Tibial artery (tissue), 4 donors: ENCODE data around the gene SRSF7.
A peak's percentile ranks its signal among the peaks of the same experiment; 100 is the strongest.
"Not testable (repeated sequence)": the region's sequence is repeated elsewhere in the genome, so short reads cannot be mapped to it uniquely, and the experiment has no call there.

ENCODE experiments used
- DNase-seq, 2 donors: peaks; one replicate each; pipeline ENCODE4 v3.0.0-alpha.2; 2019
- H3K27ac ChIP-seq, 2 donors: fragments of 200-600 bp; sonication (generic) in 1 of 2; 1 replicate in 1 of 2; 2 replicates in 1 of 2; pipeline ENCODE4 v1.5.1; 2018 to 2019; ENCODE audit warnings: mild to moderate bottlenecking in 1 of 2
- H3K27me3 ChIP-seq, 2 donors: fragments of 200-600 bp; sonication (generic) in 1 of 2; one replicate each; pipeline versions ENCODE4 v1.5.1 to v1.6.0; 2016 to 2019
- H3K36me3 ChIP-seq, 3 donors: fragments of 200-600 bp; sonication (generic) in 2 of 3; one replicate each; pipeline ENCODE4 v1.5.1; 2016 to 2019; ENCODE audit warnings: mild to moderate bottlenecking in 2 of 3
- H3K4me1 ChIP-seq, 4 donors: fragments of 200-600 bp; sonication (generic) in 2 of 4; 1 replicate in 3 of 4; 2 replicates in 1 of 4; pipeline ENCODE4 v1.5.1; 2016 to 2019
- H3K4me3 ChIP-seq, 2 donors: fragments of 200-600 bp; sonication (generic) in 1 of 2; 1 replicate in 1 of 2; 2 replicates in 1 of 2; pipeline ENCODE4 v1.5.1; 2018 to 2019; ENCODE audit warnings: mild to moderate bottlenecking in 2 of 2
- H3K9me3 ChIP-seq, 3 donors: fragments of 200-600 bp; sonication (generic) in 1 of 3; one replicate each; pipeline ENCODE4 v1.5.1; 2016 to 2019
- intact Hi-C: fragments of 100-400 bp; cut with DNase I; formaldehyde crosslinking; loops from one replicate; pipeline ENCODE4 v1.15.0; 2023; ENCODE audit warnings: low total_unique reads
- TF ChIP-seq, protein P1 (sequence below), 2 experiments: fragments of 200-600 bp in 1 of 2; fragments of 450-650 bp in 1 of 2; IDR thresholded peaks; one replicate each; pipeline ENCODE4 v1.5.1; 2017 to 2019; ENCODE audit warnings: antibody characterized with exemption in 2 of 2, mild to moderate bottlenecking in 1 of 2, moderate library complexity in 1 of 2

Gene SRSF7

DNA sequence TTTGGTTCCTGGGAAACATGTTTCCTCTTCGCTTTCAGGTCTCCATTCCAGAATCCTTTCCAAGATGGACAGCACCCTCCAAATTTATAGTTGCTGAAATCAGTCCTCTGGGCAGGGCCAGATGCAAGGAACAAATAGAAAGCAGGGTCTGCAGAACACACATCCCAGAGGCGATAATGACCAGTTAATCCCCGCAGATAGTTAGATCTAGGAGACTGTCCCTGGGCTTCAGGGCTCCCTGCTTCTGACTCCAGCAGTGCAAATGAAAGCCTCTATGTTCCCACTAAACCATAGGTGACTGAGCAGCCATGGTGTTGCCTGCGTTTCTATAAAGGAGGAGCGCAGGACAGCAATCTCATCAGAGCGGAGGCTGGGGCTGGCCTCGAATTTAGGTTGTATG is 38.7 kb downstream of the SRSF7 start:
- Histone ChIP-seq H3K4me3 (no peak overlapping the region), H3K4me1 (peaks cover 0 to 3% (median 0%) of the 10 kb centered on the region in 4 donors), H3K36me3 (peaks cover 0 to 7% (median 3%) of the 10 kb centered on the region in 3 donors), H3K27me3 (no peaks in the 10 kb centered on the region), H3K27ac (no peak overlapping the region), H3K9me3 (no peaks in the 10 kb centered on the region)
- intact Hi-C loops, result no loop called here
- TF ChIP-seq, protein P1, sequence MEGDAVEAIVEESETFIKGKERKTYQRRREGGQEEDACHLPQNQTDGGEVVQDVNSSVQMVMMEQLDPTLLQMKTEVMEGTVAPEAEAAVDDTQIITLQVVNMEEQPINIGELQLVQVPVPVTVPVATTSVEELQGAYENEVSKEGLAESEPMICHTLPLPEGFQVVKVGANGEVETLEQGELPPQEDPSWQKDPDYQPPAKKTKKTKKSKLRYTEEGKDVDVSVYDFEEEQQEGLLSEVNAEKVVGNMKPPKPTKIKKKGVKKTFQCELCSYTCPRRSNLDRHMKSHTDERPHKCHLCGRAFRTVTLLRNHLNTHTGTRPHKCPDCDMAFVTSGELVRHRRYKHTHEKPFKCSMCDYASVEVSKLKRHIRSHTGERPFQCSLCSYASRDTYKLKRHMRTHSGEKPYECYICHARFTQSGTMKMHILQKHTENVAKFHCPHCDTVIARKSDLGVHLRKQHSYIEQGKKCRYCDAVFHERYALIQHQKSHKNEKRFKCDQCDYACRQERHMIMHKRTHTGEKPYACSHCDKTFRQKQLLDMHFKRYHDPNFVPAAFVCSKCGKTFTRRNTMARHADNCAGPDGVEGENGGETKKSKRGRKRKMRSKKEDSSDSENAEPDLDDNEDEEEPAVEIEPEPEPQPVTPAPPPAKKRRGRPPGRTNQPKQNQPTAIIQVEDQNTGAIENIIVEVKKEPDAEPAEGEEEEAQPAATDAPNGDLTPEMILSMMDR (IDR thresholded peaks at IDR 0.05), result no peak
- peak in 1 of 2 donors; percentile 16 for DNase-seq

DNA sequence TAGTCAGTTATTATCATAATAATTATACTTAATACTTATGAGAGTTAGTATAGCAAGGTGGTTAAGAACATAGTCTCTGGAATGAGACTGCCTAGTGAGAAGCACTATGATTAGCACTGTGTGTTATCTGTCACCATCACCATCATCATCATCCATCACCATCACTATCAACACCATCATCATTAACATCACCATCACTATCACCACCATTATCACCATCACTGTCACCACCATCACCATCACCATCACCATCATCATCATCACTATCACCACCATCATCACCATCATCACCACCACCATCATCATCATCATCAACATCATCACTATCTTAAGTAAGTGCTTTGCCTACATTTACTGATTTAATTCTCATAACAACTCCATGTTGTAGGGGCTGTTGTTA is 39.6 kb downstream of the SRSF7 start:
- intact Hi-C loops, result no loop called here
- Histone ChIP-seq H3K4me3 (no peak overlapping the region), H3K36me3 (peaks cover 0 to 7% (median 3%) of the 10 kb centered on the region in 3 donors)

DNA sequence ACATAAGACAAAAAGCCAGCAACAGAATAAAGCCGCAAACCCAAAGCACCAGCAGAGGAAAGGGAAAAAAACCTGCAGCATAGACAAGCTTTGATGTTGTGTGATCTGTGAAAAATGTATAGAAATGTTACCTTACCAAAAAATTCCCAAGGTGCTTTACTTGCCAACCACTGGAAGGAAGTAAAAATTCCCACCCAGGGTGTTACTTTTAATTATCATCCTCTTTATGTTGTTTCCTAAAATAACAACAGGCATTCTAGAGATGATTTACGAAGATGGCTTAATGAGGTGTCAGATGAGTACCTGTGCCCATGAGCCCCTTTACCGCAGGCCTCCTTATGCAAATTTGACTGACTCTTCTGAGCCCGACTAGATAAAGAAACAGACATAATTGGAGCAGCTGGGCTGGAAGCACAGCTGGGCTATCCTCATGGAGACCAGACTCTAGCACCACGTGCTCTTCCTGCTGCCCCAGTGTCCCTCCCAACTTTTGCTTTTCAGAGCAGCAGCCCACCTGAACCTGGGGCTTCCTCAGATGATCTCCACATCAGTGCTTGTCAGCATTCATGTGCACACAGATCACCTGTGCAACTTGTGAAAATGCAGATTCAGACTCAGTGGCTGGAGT is 41.5 kb downstream of the SRSF7 start:
- H3K4me3 ChIP-seq, result no peak overlapping the region
- peaks cover 0 to 3% (median 0%) of the 10 kb centered on the region in 4 donors for H3K4me1 ChIP-seq
- H3K36me3 ChIP-seq, result peaks cover 0 to 7% (median 3%) of the 10 kb centered on the region in 3 donors
- H3K27ac ChIP-seq, result no peak overlapping the region
- no peaks in the 10 kb centered on the region for H3K27me3 ChIP-seq
- H3K9me3 ChIP-seq, result no peaks in the 10 kb centered on the region
- TF ChIP-seq, protein P1 (IDR thresholded peaks at IDR 0.05), result no peak
- DNase-seq, result peak in 1 of 2 donors; percentile 12
- intact Hi-C loops, result no loop called here

More for the DNA sequence above, 39.6 kb downstream of the SRSF7 start:
- H3K9me3 ChIP-seq, result no peaks in the 10 kb centered on the region
- no peak for DNase-seq
- TF ChIP-seq, protein P1 (IDR thresholded peaks at IDR 0.05), result no peak
- H3K27me3 ChIP-seq, result no peaks in the 10 kb centered on the region
- H3K27ac ChIP-seq, result no peak overlapping the region
- H3K4me1 ChIP-seq, result peaks cover 0 to 3% (median 0%) of the 10 kb centered on the region in 4 donors

DNA sequence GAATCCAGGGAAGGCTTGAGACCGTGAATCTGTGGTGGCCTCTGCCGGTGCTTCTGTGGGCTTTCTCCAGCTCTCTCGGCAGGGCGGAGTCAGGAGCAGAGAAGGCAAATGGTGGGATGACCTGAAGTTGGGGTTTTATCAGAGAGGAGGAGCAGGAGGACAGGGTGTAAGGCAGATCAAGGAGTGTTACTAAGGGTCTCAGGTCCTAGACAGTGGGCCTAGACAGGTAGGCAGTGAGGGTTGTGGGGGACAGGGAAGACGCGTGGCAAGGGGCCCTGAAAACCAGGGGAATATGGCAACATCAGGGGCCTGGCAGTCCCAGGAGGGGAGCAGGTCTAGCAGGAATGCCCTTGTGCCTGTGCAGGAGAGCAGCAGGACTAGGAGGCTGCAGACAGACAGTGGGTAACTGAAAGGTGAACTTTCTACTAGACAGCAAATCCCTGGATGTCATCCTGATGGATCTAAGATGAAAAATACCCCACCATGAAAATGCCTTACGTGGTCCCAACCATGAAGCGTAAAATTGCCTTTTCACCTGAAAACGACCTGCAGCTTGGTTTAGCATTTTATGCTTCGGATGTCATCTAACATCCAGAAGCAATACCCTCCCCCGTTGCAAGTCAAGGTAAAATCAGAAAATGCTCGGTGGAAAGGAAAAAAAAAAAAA is 42.1 kb downstream of the SRSF7 start:
- no peak overlapping the region for H3K27ac ChIP-seq
- TF ChIP-seq, protein P1 (IDR thresholded peaks at IDR 0.05), result no peak
- intact Hi-C loops, result no loop called here

DNA sequence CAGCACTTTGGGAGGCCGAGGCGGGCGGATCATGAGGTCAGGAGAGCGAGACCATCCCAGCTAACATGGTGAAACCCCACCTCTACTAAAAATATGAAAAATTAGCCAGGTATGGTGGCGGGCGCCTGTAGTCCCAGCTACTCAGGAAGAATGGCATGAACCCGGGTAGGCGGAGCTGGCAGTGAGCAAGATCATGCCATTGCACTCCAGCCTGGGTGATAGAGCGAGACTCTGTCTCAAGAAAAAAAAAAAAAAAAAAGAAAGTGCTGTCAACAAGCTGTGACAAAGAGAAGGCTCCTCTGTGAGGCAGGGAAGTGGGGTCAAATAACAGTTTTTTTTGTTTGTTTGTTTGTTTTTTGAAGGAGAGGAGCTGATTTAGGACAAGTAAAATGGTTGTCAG is 42.7 kb downstream of the SRSF7 start:
- intact Hi-C loops, H3K36me3 ChIP-seq, H3K27ac ChIP-seq, H3K27me3 ChIP-seq, H3K4me1 ChIP-seq, H3K9me3 ChIP-seq, H3K4me3 ChIP-seq: not testable (repeated sequence)
- DNase-seq, result peak in 1 of 2 donors; percentile 47

More for the DNA sequence above, 42.1 kb downstream of the SRSF7 start:
- H3K4me1 ChIP-seq, result peaks cover 0 to 3% (median 0%) of the 10 kb centered on the region in 4 donors
- H3K9me3 ChIP-seq, result no peaks in the 10 kb centered on the region
- H3K36me3 ChIP-seq, result peaks cover 0 to 7% (median 3%) of the 10 kb centered on the region in 3 donors
- peak in 1 of 2 donors; percentile 54 for DNase-seq
- no peaks in the 10 kb centered on the region for H3K27me3 ChIP-seq
- H3K4me3 ChIP-seq, result no peak overlapping the region

DNA sequence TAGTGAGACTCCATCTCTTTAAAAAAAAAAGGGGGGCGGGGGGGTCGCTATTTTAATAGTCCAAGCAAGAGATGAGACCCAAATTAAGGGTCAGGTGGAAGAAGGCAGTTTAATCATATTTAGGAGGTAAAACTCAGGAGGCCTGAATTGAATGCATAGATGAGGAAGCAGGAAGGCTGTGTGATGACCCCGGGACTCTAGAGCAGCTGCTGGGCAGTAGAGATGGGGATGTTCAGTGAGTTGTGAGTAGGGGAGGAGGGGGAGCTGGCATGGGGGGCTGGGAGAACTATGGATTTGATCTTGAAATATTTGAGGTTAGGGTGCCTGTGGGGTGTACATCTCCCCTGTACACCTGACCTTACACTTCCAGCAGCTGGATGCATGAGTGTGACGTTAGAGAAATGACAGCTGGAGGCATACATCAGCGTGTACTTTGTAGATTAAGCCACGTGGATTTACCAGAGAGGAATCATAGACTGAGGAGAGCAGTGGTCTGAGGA is 44.3 kb downstream of the SRSF7 start:
- Histone ChIP-seq H3K9me3 (no peaks in the 10 kb centered on the region), H3K36me3 (peaks cover 0 to 7% (median 3%) of the 10 kb centered on the region in 3 donors), H3K27me3 (no peaks in the 10 kb centered on the region), H3K27ac (no peak overlapping the region), H3K4me1 (peaks cover 0 to 3% (median 0%) of the 10 kb centered on the region in 4 donors), H3K4me3 (no peak overlapping the region)
- TF ChIP-seq, protein P1 (IDR thresholded peaks at IDR 0.05), result no peak
- intact Hi-C loops, result no loop called here
- peak in 1 of 2 donors; percentile 39 for DNase-seq
